Mesendoderm (in vitro differentiated cells): ENCODE data around the gene MICU1.
A peak's percentile ranks its signal among the peaks of the same experiment; 100 is the strongest.

Experiments
- DNase-seq: peaks from one replicate; pipeline ENCODE4 v3.0.0; 2013
- H2AK5ac ChIP-seq: 2 replicates; pipeline ENCODE4 v1.6.1; 2013; ENCODE audit warnings: low read length, inconsistent platforms
- H2BK120ac ChIP-seq: 2 replicates; pipeline ENCODE4 v1.6.1; 2013; ENCODE audit warnings: low read depth, mild to moderate bottlenecking, low read length, moderate library complexity, mixed read lengths
- H2BK15ac ChIP-seq: replicated peaks from 2 replicates; pipeline ENCODE4 v1.6.1; 2013; ENCODE audit warnings: low read depth, mild to moderate bottlenecking, moderate library complexity
- H2BK5ac ChIP-seq: 2 replicates; pipeline ENCODE4 v1.6.1; 2013; ENCODE audit warnings: low read length, inconsistent platforms
- H3K18ac ChIP-seq: 2 replicates; pipeline ENCODE4 v1.6.1; 2013; ENCODE audit warnings: mild to moderate bottlenecking, low read length, mixed read lengths
- H3K23ac ChIP-seq: one replicate; pipeline ENCODE4 v1.6.1; 2013; ENCODE audit warnings: low read length
- H3K27ac ChIP-seq: 2 replicates; pipeline ENCODE4 v1.5.1; 2013; ENCODE audit warnings: low read depth, mild to moderate bottlenecking, inconsistent platforms, low read length, moderate library complexity
- H3K27me3 ChIP-seq: 2 replicates; pipeline ENCODE4 v1.6.1; 2013; ENCODE audit warnings: low read length, control low read depth, mild to moderate bottlenecking, inconsistent platforms; ENCODE audit not compliant: insufficient read depth, poor library complexity
- H3K36me3 ChIP-seq: 2 replicates; pipeline ENCODE4 v1.6.1; 2013; ENCODE audit warnings: low read length, inconsistent platforms; ENCODE audit not compliant: control insufficient read depth, insufficient read depth
- H3K4ac ChIP-seq: one replicate; pipeline ENCODE4 v1.6.1; 2013; ENCODE audit warnings: low read depth, mild to moderate bottlenecking, low read length, moderate library complexity
- H3K4me1 ChIP-seq: 2 replicates; pipeline ENCODE4 v1.6.1; 2013; ENCODE audit warnings: low read depth, low read length, inconsistent platforms; ENCODE audit not compliant: control insufficient read depth
- H3K4me2 ChIP-seq: 2 replicates; pipeline ENCODE4 v1.6.1; 2013; ENCODE audit warnings: low read length
- H3K4me3 ChIP-seq: 2 replicates; pipeline ENCODE4 v1.5.1; 2013; ENCODE audit warnings: mild to moderate bottlenecking, low read length
- H3K56ac ChIP-seq: one replicate; pipeline ENCODE4 v1.6.1; 2013; ENCODE audit warnings: low read length
- H3K79me1 ChIP-seq: 2 replicates; pipeline ENCODE4 v1.6.1; 2013; ENCODE audit warnings: low read length, inconsistent platforms
- H3K79me2 ChIP-seq: 2 replicates; pipeline ENCODE4 v1.6.1; 2013; ENCODE audit warnings: mild to moderate bottlenecking, low read length; ENCODE audit not compliant: control insufficient read depth, insufficient read depth
- H3K9ac ChIP-seq: 2 replicates; pipeline ENCODE4 v1.6.1; 2013; ENCODE audit warnings: low read length, inconsistent platforms
- H4K5ac ChIP-seq: one replicate; pipeline ENCODE4 v1.6.1; 2013; ENCODE audit warnings: low read length
- H4K8ac ChIP-seq: one replicate; pipeline ENCODE4 v1.6.1; 2013; ENCODE audit warnings: low read depth, mild to moderate bottlenecking, control low read depth, low read length, moderate library complexity
- WGBS: extraction: QIAGEN DNeasy Blood & Tissue Kit; methylation state at CpG from one replicate; pipeline ENCODE4 v1.1.7; 2013; ENCODE audit warnings: low lambda C conversion rate, missing lambda C conversion rate; ENCODE audit not compliant: insufficient coverage; ENCODE audit errors: extremely low coverage; 5-methylcytosine and 5-hydroxymethylcytosine counted together

MICU1 gene

GRCh38 chr10:72375585-72375984, 250.3 kb downstream of the MICU1 start:
- Histone ChIP-seq H2BK120ac (no peak overlapping the region), H3K79me1 (no peaks in the 10 kb centered on the region), H2AK5ac (no peak overlapping the region), H4K8ac (no peak overlapping the region), H3K36me3 (no peaks in the 10 kb centered on the region), H2BK5ac (no peak overlapping the region), H3K4me2 (no peak overlapping the region), H3K56ac (no peak overlapping the region), H3K18ac (no peak overlapping the region), H3K27ac (no peak overlapping the region), H3K4me1 (no peaks in the 10 kb centered on the region), H3K23ac (no peak overlapping the region), H4K5ac (no peak overlapping the region), H3K9ac (no peak overlapping the region), H2BK15ac (no peak overlapping the region), H3K27me3 (no peaks in the 10 kb centered on the region), H3K4ac (no peak overlapping the region), H3K79me2 (no peaks in the 10 kb centered on the region), H3K4me3 (no peak overlapping the region)
- no CpG with 5 or more reads among the region's 5 CpGs for WGBS
- peak; percentile 48 for DNase-seq

- H3K4me2 ChIP-seq, result no peak overlapping the region
- H2BK120ac ChIP-seq, result no peak overlapping the region
- H3K4ac ChIP-seq, result no peak overlapping the region
- DNase-seq, result peak; percentile 85
- no peak overlapping the region for H4K5ac ChIP-seq
- H3K18ac ChIP-seq, result no peak overlapping the region
- no peak overlapping the region for H3K23ac ChIP-seq
- no peaks in the 10 kb centered on the region for H3K79me1 ChIP-seq
- no peak overlapping the region for H2AK5ac ChIP-seq
- H2BK5ac ChIP-seq, result no peak overlapping the region
- no peaks in the 10 kb centered on the region for H3K79me2 ChIP-seq
- H4K8ac ChIP-seq, result no peak overlapping the region
- H3K36me3 ChIP-seq, result no peaks in the 10 kb centered on the region
- no peak overlapping the region for H3K9ac ChIP-seq
- H3K4me3 ChIP-seq, result no peak overlapping the region
- WGBS, result no CpG with 5 or more reads among the region's 3 CpGs
- no peak overlapping the region for H3K56ac ChIP-seq
- H3K27me3 ChIP-seq, result no peaks in the 10 kb centered on the region
- no peak overlapping the region for H2BK15ac ChIP-seq
- no peaks in the 10 kb centered on the region for H3K4me1 ChIP-seq
- no peak overlapping the region for H3K27ac ChIP-seq
Observed at GRCh38 chr10:72375173-72375572, 250.7 kb downstream of the MICU1 start.

- no peak overlapping the region for H2BK120ac ChIP-seq
- H3K27me3 ChIP-seq, result no peaks in the 10 kb centered on the region
- no peak overlapping the region for H3K4ac ChIP-seq
- H3K4me1 ChIP-seq, result no peaks in the 10 kb centered on the region
- no peak overlapping the region for H3K18ac ChIP-seq
- H2BK15ac ChIP-seq, result no peak overlapping the region
- no peaks in the 10 kb centered on the region for H3K79me1 ChIP-seq
- no peak overlapping the region for H2BK5ac ChIP-seq
- no peak overlapping the region for H3K23ac ChIP-seq
- no peak overlapping the region for H4K5ac ChIP-seq
- no peak overlapping the region for H3K9ac ChIP-seq
- H2AK5ac ChIP-seq, result no peak overlapping the region
- H3K27ac ChIP-seq, result no peak overlapping the region
- H3K4me2 ChIP-seq, result no peak overlapping the region
- no peak overlapping the region for H4K8ac ChIP-seq
- H3K4me3 ChIP-seq, result no peak overlapping the region
- DNase-seq, result peak; percentile 79
- H3K79me2 ChIP-seq, result no peaks in the 10 kb centered on the region
- H3K56ac ChIP-seq, result peak overlapping the region; percentile 10
- no peaks in the 10 kb centered on the region for H3K36me3 ChIP-seq
Observed at GRCh38 chr10:72370201-72370722, 255.6 kb downstream of the MICU1 start.

DNA sequence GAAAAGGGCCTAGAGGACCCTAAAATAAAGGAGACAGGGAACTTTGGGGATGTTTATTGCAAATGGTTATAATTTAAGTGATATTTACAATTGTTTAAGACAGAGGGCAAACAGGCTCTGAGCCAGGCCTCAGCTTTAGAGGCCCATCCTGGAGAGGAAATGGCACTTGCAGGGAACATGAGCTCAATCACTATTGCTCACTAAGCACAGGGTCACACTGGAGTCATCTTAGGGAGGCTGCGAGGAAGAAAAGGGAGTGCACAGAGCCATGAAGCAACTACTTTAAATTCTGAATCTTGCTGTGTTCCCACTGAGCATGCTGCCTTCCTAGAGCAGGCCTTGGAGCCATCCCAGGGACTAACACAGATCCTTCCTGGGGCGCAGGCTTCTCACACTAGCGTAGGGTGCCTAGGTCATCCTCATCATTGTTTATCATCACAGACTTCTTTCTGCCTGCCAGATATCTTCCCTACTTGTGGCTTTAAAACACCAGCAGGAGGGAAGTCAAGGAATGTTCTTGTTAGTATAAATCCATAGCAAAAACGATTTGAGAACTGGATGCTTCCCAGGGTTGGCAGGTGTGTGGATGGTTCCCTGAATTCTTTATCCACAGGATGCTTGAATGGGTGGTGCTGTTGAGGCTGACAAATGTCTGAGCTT, 258.4 kb downstream of the MICU1 start:
- Histone ChIP-seq H3K18ac (peak overlapping the region; percentile 8), H3K4me3 (no peak overlapping the region), H3K9ac (no peak overlapping the region), H2BK5ac (peak overlapping the region; percentile 41), H3K4me2 (no peak overlapping the region), H2BK120ac (no peak overlapping the region), H4K8ac (no peak overlapping the region), H3K56ac (peak overlapping the region; percentile 57), H3K27ac (peak overlapping the region; percentile 49), H3K79me1 (no peaks in the 10 kb centered on the region), H3K23ac (no peak overlapping the region), H4K5ac (peak overlapping the region; percentile 64), H3K79me2 (no peaks in the 10 kb centered on the region), H3K27me3 (no peaks in the 10 kb centered on the region), H2AK5ac (no peak overlapping the region), H3K36me3 (no peaks in the 10 kb centered on the region), H3K4me1 (peaks cover 3% of the 10 kb centered on the region), H2BK15ac (no peak overlapping the region), H3K4ac (no peak overlapping the region)
- no CpG with 5 or more reads among the region's 4 CpGs for WGBS
- peak; percentile 35 for DNase-seq

DNA sequence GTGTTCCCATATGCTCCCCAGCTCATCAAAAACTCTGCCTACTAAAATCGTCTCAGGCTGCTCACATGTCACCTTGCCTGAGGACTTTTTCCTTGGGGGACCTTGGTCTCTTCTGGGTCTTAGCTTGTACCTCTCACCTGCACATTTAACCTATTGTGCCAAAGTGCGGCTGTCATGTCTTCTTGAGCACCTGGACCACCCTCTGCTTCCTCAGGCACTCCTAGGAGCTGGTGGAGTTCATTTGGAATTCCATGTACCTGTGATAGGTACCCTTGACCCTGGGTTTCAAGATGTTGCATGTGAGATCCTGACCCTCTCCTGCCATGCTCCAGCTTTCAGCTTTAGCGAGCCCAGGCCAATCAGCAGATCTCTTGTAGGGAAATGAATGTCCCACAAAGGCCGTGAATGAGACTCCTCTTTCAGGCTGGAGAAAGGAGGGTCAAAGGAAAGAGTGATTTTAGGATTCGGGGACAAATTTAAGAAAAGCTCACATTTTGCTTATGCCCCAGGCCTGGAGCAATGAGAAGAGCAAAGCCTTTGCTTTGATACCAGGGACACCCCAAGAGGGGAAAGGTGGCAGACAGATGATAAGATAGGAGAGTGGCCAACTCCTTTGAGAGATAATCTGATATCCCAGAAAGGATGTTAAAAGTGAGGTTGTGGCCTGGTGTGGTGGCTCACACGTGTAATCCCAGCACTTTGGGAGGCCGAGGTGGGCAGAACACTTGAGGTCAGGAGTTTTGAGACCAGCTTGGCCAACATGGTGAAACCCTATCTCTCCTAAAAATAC, 260.6 kb downstream of the MICU1 start:
- Histone ChIP-seq H3K4me1 (peaks cover 3% of the 10 kb centered on the region), H3K4me2 (no peak overlapping the region), H3K79me2 (no peaks in the 10 kb centered on the region), H2BK15ac (no peak overlapping the region), H2BK5ac (peak overlapping the region; percentile 12), H3K9ac (no peak overlapping the region), H3K36me3 (no peaks in the 10 kb centered on the region), H3K4ac (peak overlapping the region; percentile 57), H3K79me1 (no peaks in the 10 kb centered on the region), H3K4me3 (no peak overlapping the region), H3K56ac (peak overlapping the region; percentile 90), H2AK5ac (peak overlapping the region; percentile 5), H2BK120ac (peak overlapping the region; percentile 64), H3K27ac (peak overlapping the region; percentile 65), H3K23ac (no peak overlapping the region), H3K18ac (peak overlapping the region; percentile 85), H4K5ac (peak overlapping the region; percentile 17), H3K27me3 (no peaks in the 10 kb centered on the region), H4K8ac (no peak overlapping the region)
- no CpG with 5 or more reads among the region's 7 CpGs for WGBS
- DNase-seq, result peak; percentile 85
